GM12878 (cell line): ENCODE data around the gene MTHFR. TPM values are rescaled to one million over a fixed set of nuclear protein-coding genes. Genes with fewer than 3 reads are reported as not detected.

ENCODE experiments used
- ATAC-seq: fragments of 200-7000 bp; cut with Tn5 transposase; 3 replicates; pipeline ENCODE4 v1.9.1; 2020; ENCODE audit warnings: mild to moderate bottlenecking, moderate library complexity
- BruUV-seq: library from RNA; stranded (reverse); fragments of 400-500 nt; replicated peaks from 2 replicates; lab custom pipeline; 2021; lab: Mats Ljungman, UMichigan
- CTCF ChIA-PET: fragments of 300-600 bp; sonication (Branson Sonifier 250); formaldehyde crosslinking; extraction: SDS; loops from one replicate; lab custom pipeline; 2021; ENCODE audit warnings: inconsistent platforms; lab: Yijun Ruan, JAX
- POLR2A ChIA-PET: fragments of 350-600 bp; formaldehyde crosslinking; extraction: SDS; loops from one replicate; lab custom pipeline; 2021; ENCODE audit warnings: inconsistent platforms; lab: Charles Lee
- RAD21 ChIA-PET: fragments of 300-600 bp; sonication (Branson Sonifier 250); formaldehyde crosslinking; loops from one replicate; lab custom pipeline; 2023; ENCODE audit warnings: antibody characterized with exemption; ENCODE audit not compliant: unreplicated experiment; lab: Charles Lee
- SMC1A ChIA-PET: fragments of 300-600 bp; sonication (Branson Sonifier 250); formaldehyde crosslinking; loops from one replicate; lab custom pipeline; 2023; ENCODE audit not compliant: unreplicated experiment, uncharacterized antibody; lab: Charles Lee
- DNase-seq: peaks from one replicate; pipeline ENCODE4 v3.0.0-alpha.2; 2011; ENCODE audit warnings: low read depth, low spot score
- FAIRE-seq: peaks from 3 replicates; lab custom pipeline; 2011; peaks lifted over from hg19 to GRCh38; lab: Jason Lieb, UNC
- H2AFZ ChIP-seq: 2 replicates; pipeline ENCODE4 v1.6.0; 2011; ENCODE audit warnings: low read depth, low read length, control low read depth; ENCODE audit not compliant: control insufficient read depth
- H3K27ac ChIP-seq: 2 replicates; pipeline ENCODE4 v1.5.1; 2011; ENCODE audit warnings: control low read depth; ENCODE audit not compliant: control insufficient read depth, insufficient read depth
- H3K27me3 ChIP-seq, 2 experiments: replicated peaks in 1 of 2; 2 replicates each; pipeline versions ENCODE4 v1.6.0 to v1.6.1; 2011; ENCODE audit warnings: low read length in 1 of 2; ENCODE audit not compliant: control insufficient read depth in 2 of 2, insufficient read depth in 2 of 2
- H3K36me3 ChIP-seq, 2 experiments: 2 replicates each; pipeline ENCODE4 v1.5.1; 2011; ENCODE audit warnings: low read length in 1 of 2; ENCODE audit not compliant: control insufficient read depth in 2 of 2, insufficient read depth in 2 of 2
- H3K4me1 ChIP-seq: 2 replicates; pipeline ENCODE4 v1.6.1; 2011; ENCODE audit warnings: mild to moderate bottlenecking, low read length, moderate library complexity, mixed read lengths; ENCODE audit not compliant: control insufficient read depth, insufficient read depth
- H3K4me2 ChIP-seq: 2 replicates; pipeline ENCODE4 v1.6.0; 2011; ENCODE audit warnings: control low read depth; ENCODE audit not compliant: control insufficient read depth, insufficient read depth
- H3K4me3 ChIP-seq: fragments of 200-600 bp; sonication (generic); 2 replicates; pipeline ENCODE4 v1.5.1; 2016
- H3K79me2 ChIP-seq: 2 replicates; pipeline ENCODE4 v1.6.0; 2011; ENCODE audit warnings: low read length; ENCODE audit not compliant: control insufficient read depth, insufficient read depth
- H3K9ac ChIP-seq: 2 replicates; pipeline ENCODE4 v1.8.0; 2011; ENCODE audit warnings: low read length, control low read depth, mixed read lengths; ENCODE audit not compliant: control insufficient read depth, insufficient read depth
- H3K9me3 ChIP-seq: replicated peaks from 3 replicates; pipeline ENCODE4 v1.5.1; 2011; ENCODE audit warnings: mild to moderate bottlenecking, low read length; ENCODE audit not compliant: control insufficient read depth, insufficient read depth
- H4K20me1 ChIP-seq: 2 replicates; pipeline ENCODE4 v1.6.0; 2011; ENCODE audit not compliant: control insufficient read depth, insufficient read depth
- CEBPB ChIP-seq, 2 experiments: fragments of 150-350 bp in 1 of 2; IDR thresholded peaks; 2 replicates each; pipeline ENCODE4 v1.6.1; 2012 to 2014; ENCODE audit warnings: low read depth in 2 of 2, low read length in 2 of 2, borderline replicate concordance in 1 of 2, inconsistent platforms in 1 of 2
- CHD2 ChIP-seq: IDR thresholded peaks from 2 replicates; pipeline ENCODE4 v1.6.1; 2011; ENCODE audit warnings: low read depth, low read length, improper control_type of control experiment, borderline replicate concordance
- EED ChIP-seq: sonication (generic); IDR thresholded peaks from 2 replicates; pipeline ENCODE4 v1.6.1; 2016; ENCODE audit warnings: antibody characterized with exemption, low read depth
- GATAD2B ChIP-seq: fragments of 450-650 bp; conservative IDR thresholded peaks from 2 replicates; pipeline ENCODE4 v1.6.1; 2017; ENCODE audit warnings: low read depth, mild to moderate bottlenecking, moderate library complexity
- KAT2A ChIP-seq: conservative IDR thresholded peaks from 2 replicates; pipeline ENCODE4 v1.6.1; 2011; ENCODE audit warnings: low read depth, low read length; ENCODE audit not compliant: control insufficient read depth
- KLF5 ChIP-seq: fragments of 450-650 bp; IDR thresholded peaks from 2 replicates; pipeline ENCODE4 v1.6.1; 2014; ENCODE audit warnings: mild to moderate bottlenecking; ENCODE audit not compliant: partially characterized antibody
- NFIC ChIP-seq: IDR thresholded peaks from 2 replicates; pipeline ENCODE4 v1.6.1; 2012; ENCODE audit warnings: low read depth, mild to moderate bottlenecking, inconsistent platforms, low read length, moderate library complexity
- POLR2AphosphoS2 ChIP-seq: IDR thresholded peaks from 2 replicates; pipeline ENCODE4 v1.6.1; 2011; ENCODE audit warnings: low read depth, mild to moderate bottlenecking, low read length, improper control_type of control experiment, moderate library complexity
- POLR2AphosphoS5 ChIP-seq: IDR thresholded peaks from 2 replicates; pipeline ENCODE4 v1.6.1; 2011; ENCODE audit warnings: mild to moderate bottlenecking, low read length, inconsistent platforms
- RCOR1 ChIP-seq: conservative IDR thresholded peaks from 2 replicates; pipeline ENCODE4 v1.6.1; 2012; ENCODE audit warnings: low read depth, low read length, improper control_type of control experiment
- TBL1XR1 ChIP-seq: IDR thresholded peaks from 2 replicates; pipeline ENCODE4 v1.6.1; 2012; ENCODE audit warnings: low read depth, low read length, improper control_type of control experiment
- ZBTB40 ChIP-seq: fragments of 450-650 bp; IDR thresholded peaks from 2 replicates; pipeline ENCODE4 v1.6.1; 2016; ENCODE audit warnings: mild to moderate bottlenecking, moderate library complexity, borderline replicate concordance
- ZNF217 ChIP-seq: fragments of 450-650 bp; IDR thresholded peaks from 2 replicates; pipeline ENCODE4 v1.6.1; 2017; ENCODE audit warnings: antibody characterized with exemption, mild to moderate bottlenecking
- WGBS: methylation state at CpG from one replicate; pipeline ENCODE4 v1.1.6; 2016; ENCODE audit warnings: low lambda C conversion rate; ENCODE audit not compliant: insufficient replicate concordance, insufficient coverage; ENCODE audit errors: missing lambda C conversion rate; 5-methylcytosine and 5-hydroxymethylcytosine counted together
- in situ Hi-C: fragments of 300-500 bp; cut with MboI; formaldehyde crosslinking; loops from 9 replicates; pipeline ENCODE4 v1.14.3; 2018; ENCODE audit warnings: mixed read lengths
- intact Hi-C: fragments of 100-400 bp; cut with micrococcal nuclease; formaldehyde crosslinking; loops from one replicate; pipeline ENCODE4 v1.14.2; 2022; ENCODE audit not compliant: unreplicated experiment
- polyA plus RNA-seq, 11 experiments: library from polyadenylated mRNA; depleted of rRNA in 4 of 11; unstranded in 6 of 11; stranded (reverse) in 5 of 11; fragments of >200 nt; fragmentation: Nextera tagmentation in 4 of 11; fragmentation: Illumina TruSeq in 1 of 11; extraction: Ambion mirVana in 4 of 11; extraction: Trizol in 1 of 11; gene quantifications; 1 replicate in 1 of 11; 2 replicates in 10 of 11; pipeline versions ENCODE4 v1.2.1 to v1.2.3, GENCODE V29; 2011 to 2016; ENCODE audit warnings: inconsistent platforms in 2 of 11, missing spikeins in 2 of 11, low read depth in 1 of 11
- total RNA-seq, 4 experiments: library from RNA; depleted of rRNA in 3 of 4; stranded (reverse); fragments of >200 nt in 3 of 4; fragmentation: Illumina TruSeq in 1 of 4; extraction: Trizol in 1 of 4; gene quantifications; 2 replicates each; pipeline versions ENCODE4 v1.2.1 to v1.2.3, GENCODE V29; 2013 to 2021
- TF ChIP-seq, protein P1 (sequence below): IDR thresholded peaks from 2 replicates; pipeline ENCODE4 v1.6.1; 2012; ENCODE audit warnings: low read length, inconsistent platforms
- TF ChIP-seq, protein P2 (sequence below): fragments of 450-650 bp; IDR thresholded peaks from 2 replicates; pipeline ENCODE4 v1.6.1; 2017; ENCODE audit warnings: borderline replicate concordance

Gene MTHFR
- total and polyA plus RNA-seq, 10 of the 15 experiments (the other 5 are each of a cell fraction or from before 2014, with no cell fraction given), result 1.0 to 16.8 (median 9.4) TPM

DNA sequence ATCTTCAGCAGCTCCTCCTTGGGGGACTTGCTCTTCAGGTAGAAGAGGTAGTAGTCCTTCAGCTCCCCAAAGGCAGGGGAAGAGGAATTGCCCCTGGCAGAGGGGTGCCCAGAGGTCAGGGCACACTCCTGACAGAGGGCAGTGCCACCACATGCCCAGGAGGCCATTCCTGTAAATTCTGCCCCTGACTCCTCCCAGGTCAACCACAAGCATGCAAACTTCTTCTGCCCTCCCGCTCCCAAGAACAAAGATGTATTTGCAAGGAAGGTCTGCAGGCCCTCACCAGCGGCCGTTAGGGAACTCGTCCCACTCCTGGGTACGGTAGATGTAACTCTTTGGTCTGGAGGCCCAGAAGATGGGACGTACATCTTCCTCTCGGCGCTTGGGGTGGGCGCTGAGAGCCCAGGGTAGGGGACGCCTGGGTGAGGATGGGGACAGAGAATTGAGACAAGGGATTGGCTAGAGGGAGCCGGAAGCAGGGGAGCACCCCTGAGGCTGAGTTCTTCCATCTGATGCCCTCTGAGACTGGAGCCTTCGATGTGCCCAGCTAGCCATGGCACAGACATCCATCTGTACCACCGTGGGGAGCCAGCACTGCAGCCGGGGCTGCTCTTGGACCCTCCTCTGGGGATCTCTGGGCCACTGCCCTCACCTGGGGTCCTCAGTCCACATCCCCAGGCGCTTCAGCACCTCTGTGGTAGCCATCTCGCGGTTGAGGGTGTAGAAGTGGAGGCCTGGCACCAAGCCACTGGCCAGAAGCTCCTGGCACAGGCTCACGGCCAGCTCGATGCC, 11.1 kb downstream of the MTHFR start (continued):
- TF ChIP-seq ZBTB40 (no peak), POLR2AphosphoS2 (no peak), TBL1XR1 (no peak), EED (no peak)

- WGBS, result 94% methylated on average over 15 of the region's 15 CpGs
- no peaks in the 10 kb centered on the region for H3K27me3 ChIP-seq
- ATAC-seq (no peak), FAIRE-seq (no peak), DNase-seq (no peak)
- no TSS peak for BruUV-seq
- H3K4me2 ChIP-seq, result no peak overlapping the region
- in situ Hi-C loops (no loop called here), intact Hi-C loops (no loop called here)
- H3K36me3 ChIP-seq, result peaks cover 0 to 3% of the 10 kb centered on the region in 2 experiments; a peak in 2 of 4 replicates
- H3K4me1 ChIP-seq, result no peaks in the 10 kb centered on the region; the same call in 1 of the 2 replicates
- no peaks in the 10 kb centered on the region for H4K20me1 ChIP-seq
- ChIA-PET RAD21 (no interaction called here), CTCF (no interaction called here), POLR2A (interaction anchor here (0.6 kb wide), 1 partner anchor 59 kb away, joined by 3 read pairs; no protein-coding TSS in a partner anchor), SMC1A (no interaction called here)
- H3K4me3 ChIP-seq, result no peak overlapping the region
- no peak overlapping the region for H3K9ac ChIP-seq
- no peaks in the 10 kb centered on the region for H3K79me2 ChIP-seq
- no peak overlapping the region for H2AFZ ChIP-seq
- no peak overlapping the region for H3K27ac ChIP-seq
- no peaks in the 10 kb centered on the region for H3K9me3 ChIP-seq
- TF ChIP-seq GATAD2B (no peak), NFIC (no peak), KLF5 (no peak), CHD2 (no peak), KAT2A (no peak), ZNF217 (no peak), RCOR1 (no peak), CEBPB (IDR thresholded peaks at IDR 0.05; ENCODE audit: borderline replicate concordance in 1 of 2, low read depth in 2 of 2, low read length in 2 of 2) (no peak), POLR2AphosphoS5 (no peak)
- TF ChIP-seq, protein P1, sequence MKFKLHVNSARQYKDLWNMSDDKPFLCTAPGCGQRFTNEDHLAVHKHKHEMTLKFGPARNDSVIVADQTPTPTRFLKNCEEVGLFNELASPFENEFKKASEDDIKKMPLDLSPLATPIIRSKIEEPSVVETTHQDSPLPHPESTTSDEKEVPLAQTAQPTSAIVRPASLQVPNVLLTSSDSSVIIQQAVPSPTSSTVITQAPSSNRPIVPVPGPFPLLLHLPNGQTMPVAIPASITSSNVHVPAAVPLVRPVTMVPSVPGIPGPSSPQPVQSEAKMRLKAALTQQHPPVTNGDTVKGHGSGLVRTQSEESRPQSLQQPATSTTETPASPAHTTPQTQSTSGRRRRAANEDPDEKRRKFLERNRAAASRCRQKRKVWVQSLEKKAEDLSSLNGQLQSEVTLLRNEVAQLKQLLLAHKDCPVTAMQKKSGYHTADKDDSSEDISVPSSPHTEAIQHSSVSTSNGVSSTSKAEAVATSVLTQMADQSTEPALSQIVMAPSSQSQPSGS, result no peak
- TF ChIP-seq, protein P2, sequence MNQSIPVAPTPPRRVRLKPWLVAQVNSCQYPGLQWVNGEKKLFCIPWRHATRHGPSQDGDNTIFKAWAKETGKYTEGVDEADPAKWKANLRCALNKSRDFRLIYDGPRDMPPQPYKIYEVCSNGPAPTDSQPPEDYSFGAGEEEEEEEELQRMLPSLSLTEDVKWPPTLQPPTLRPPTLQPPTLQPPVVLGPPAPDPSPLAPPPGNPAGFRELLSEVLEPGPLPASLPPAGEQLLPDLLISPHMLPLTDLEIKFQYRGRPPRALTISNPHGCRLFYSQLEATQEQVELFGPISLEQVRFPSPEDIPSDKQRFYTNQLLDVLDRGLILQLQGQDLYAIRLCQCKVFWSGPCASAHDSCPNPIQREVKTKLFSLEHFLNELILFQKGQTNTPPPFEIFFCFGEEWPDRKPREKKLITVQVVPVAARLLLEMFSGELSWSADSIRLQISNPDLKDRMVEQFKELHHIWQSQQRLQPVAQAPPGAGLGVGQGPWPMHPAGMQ, result no peak
These were observed 11.9 kb downstream of the MTHFR start for GRCh38 chr1:11793819-11794218.
